ENCODE data around the gene ECI2. TPM values are rescaled to one million over a fixed set of nuclear protein-coding genes. Genes with fewer than 3 reads are reported as not detected.

The ECI2 gene
- total RNA-seq, 6 experiments from 2014 or later, result 76.4 to 140 (median 111) TPM

DNA sequence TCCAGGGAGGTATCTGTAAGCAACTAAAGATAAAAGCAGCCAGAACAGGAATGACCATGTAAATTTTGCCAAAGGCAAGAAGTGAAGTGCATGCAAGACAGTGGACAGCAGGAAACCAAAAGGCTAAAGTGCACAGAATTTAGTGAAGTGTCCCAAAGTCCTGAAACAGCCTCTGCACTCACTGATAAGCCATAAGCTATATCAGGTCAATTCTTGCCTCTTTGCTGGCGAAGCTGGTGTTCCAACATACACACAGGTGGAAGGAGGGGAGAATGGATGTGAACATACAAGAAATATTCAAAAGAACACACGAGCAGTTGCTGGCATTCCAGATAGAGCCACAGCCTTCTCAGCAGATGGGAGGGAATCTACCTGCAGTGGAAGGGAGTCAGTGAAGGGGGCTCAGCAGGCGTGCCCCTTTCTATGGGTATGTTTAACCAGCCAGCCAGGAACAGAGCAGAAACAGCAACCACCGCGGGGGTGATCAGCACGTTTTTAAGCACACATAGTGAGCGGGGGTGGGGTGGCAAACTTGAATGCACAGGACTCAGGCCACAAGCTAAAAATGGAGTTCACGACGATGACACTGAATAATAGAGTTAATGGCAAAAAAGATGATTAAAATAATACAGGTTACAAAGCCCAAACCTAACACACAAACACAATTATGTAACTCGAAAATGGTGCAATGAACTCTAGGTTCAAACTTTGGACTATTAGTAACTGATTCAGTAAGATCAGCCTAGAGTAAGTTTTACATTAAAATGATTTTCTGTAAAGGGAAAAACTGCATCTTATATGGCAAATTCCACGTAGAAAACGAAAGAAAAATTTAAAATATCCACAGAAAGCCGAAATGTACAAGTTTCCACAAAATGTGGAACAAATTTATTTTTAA is 1.2 kb downstream of the ECI2 start:
- WGBS (ENCODE audit: insufficient coverage, low coverage, low lambda C conversion rate, missing lambda C conversion rate), result 4% methylated on average over 13 of the region's 13 CpGs
- H3K4me1 ChIP-seq, result peaks cover 0 to 49% (median 15%) of the 10 kb centered on the region in 4 donors
- TF ChIP-seq CTCF (IDR thresholded peaks at IDR 0.05), result no peak
- TF ChIP-seq POLR2A (IDR thresholded peaks at IDR 0.05), result no peak
- DNase-seq (peak in 2 of 3 donors; percentile 23 to 58), ATAC-seq (peak in 3 of 4 donors; percentile 1 to 29 (median 13))
- intact Hi-C loops (cut with DNase I), result no loop called here
- H3K27ac ChIP-seq, result peak overlapping the region; percentile 84 to 94 (median 84)
- H3K4me3 ChIP-seq, result peak overlapping the region; percentile 73 to 80 (median 76)
- H3K9me3 ChIP-seq, result no peaks in the 10 kb centered on the region
- peaks cover 5 to 14% (median 10%) of the 10 kb centered on the region in 4 donors for H3K36me3 ChIP-seq
- no peaks in the 10 kb centered on the region for H3K27me3 ChIP-seq

DNA sequence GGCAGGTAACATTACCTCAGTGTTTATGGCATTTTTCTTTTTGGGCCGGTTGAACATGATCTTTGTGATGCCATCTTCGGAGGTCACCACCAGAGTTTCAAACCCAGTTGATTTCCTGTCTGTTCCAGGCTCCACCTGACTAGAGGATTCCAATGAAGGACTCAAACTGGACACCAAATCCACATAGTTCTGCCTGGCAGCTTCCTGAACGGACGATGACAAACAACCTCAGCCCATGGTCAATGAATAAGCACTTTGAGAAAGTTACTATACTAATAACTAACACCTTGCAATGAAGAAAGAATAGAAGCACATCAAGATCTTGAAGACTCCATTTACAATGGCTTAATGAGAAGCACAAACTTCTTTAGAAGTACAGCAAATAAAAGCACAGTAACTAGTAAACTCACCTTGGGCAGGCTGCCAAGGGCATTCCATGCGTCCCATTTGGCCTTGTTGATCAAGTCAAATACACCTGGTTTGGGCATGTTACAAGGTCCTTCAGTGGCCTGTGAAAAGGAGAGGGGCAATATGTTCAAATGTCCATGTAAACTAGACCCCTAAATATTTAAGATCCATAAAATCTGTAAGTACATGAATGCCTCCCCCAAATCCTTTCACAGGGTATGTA is 4.9 kb downstream of the ECI2 start:
- H3K27ac ChIP-seq, result no peak overlapping the region
- peaks cover 5 to 51% (median 27%) of the 10 kb centered on the region in 4 donors for H3K36me3 ChIP-seq
- intact Hi-C loops (cut with DNase I), result no loop called here
- H3K4me1 ChIP-seq, result peaks cover 0 to 41% (median 9%) of the 10 kb centered on the region in 4 donors
- H3K27me3 ChIP-seq, result no peaks in the 10 kb centered on the region
- DNase-seq (peak; percentile 75 to 80 (median 75)), ATAC-seq (no peak)
- H3K4me3 ChIP-seq, result no peak overlapping the region
- no peaks in the 10 kb centered on the region for H3K9me3 ChIP-seq
- WGBS (ENCODE audit: insufficient coverage, low coverage, low lambda C conversion rate, missing lambda C conversion rate), result 66% methylated on average over 4 of the region's 5 CpGs
- TF ChIP-seq POLR2A (IDR thresholded peaks at IDR 0.05) (no peak), CTCF (IDR thresholded peaks at IDR 0.05) (no peak)

GRCh38 chr6:4129446-4129845 is 5.9 kb downstream of the ECI2 start:
- DNase-seq (no peak), ATAC-seq (no peak)
- Histone ChIP-seq H3K36me3 (peaks cover 5 to 60% (median 32%) of the 10 kb centered on the region in 4 donors), H3K4me3 (no peak overlapping the region), H3K27ac (no peak overlapping the region), H3K27me3 (no peaks in the 10 kb centered on the region), H3K4me1 (peaks cover 0 to 41% (median 9%) of the 10 kb centered on the region in 4 donors), H3K9me3 (no peaks in the 10 kb centered on the region)
- no peak for TF ChIP-seq CTCF (IDR thresholded peaks at IDR 0.05)
- no peak for TF ChIP-seq POLR2A (IDR thresholded peaks at IDR 0.05)
- intact Hi-C loops (cut with DNase I), result no loop called here

- Histone ChIP-seq H3K4me1 (peaks cover 0 to 35% (median 8%) of the 10 kb centered on the region in 4 donors), H3K9me3 (no peaks in the 10 kb centered on the region), H3K36me3 (peaks cover 5 to 67% (median 35%) of the 10 kb centered on the region in 4 donors), H3K27me3 (no peaks in the 10 kb centered on the region), H3K27ac (no peak overlapping the region), H3K4me3 (no peak overlapping the region)
- no peak for DNase-seq
- intact Hi-C loops (cut with DNase I), result no loop called here
- ATAC-seq, result no peak
- WGBS (ENCODE audit: insufficient coverage, low coverage, low lambda C conversion rate, missing lambda C conversion rate), result 90% methylated on average over 6 of the region's 6 CpGs
- TF ChIP-seq CTCF (IDR thresholded peaks at IDR 0.05), result no peak
- TF ChIP-seq POLR2A (IDR thresholded peaks at IDR 0.05), result no peak
Measured at GRCh38 chr6:4128748-4129147, 6.6 kb downstream of the ECI2 start.
